Prostate gland (tissue), 2 donors: ENCODE results near the gene COL23A1.
"Not testable (repeated sequence)": the region's sequence is repeated elsewhere in the genome, so short reads cannot be mapped to it uniquely, and the experiment has no call there.

Source experiments
- POLR2A ChIP-seq: fragments of 450-650 bp; IDR thresholded peaks from one replicate; pipeline ENCODE4 v1.6.1; 2016; ENCODE audit warnings: antibody characterized with exemption, mild to moderate bottlenecking
- POLR2AphosphoS5 ChIP-seq: sonication (generic); formaldehyde crosslinking; IDR thresholded peaks from one replicate; pipeline ENCODE4 v1.6.1; 2017; ENCODE audit warnings: antibody characterized with exemption
- TF ChIP-seq, protein P1 (sequence below), 4 experiments: fragments of 200-600 bp in 2 of 4; fragments of 450-650 bp in 2 of 4; sonication (generic) in 2 of 4; IDR thresholded peaks; 1 replicate in 3 of 4; 2 replicates in 1 of 4; pipeline ENCODE4 v1.5.1; 2016 to 2019; ENCODE audit warnings: antibody characterized with exemption in 4 of 4, mild to moderate bottlenecking in 2 of 4, moderate library complexity in 2 of 4

DNA sequence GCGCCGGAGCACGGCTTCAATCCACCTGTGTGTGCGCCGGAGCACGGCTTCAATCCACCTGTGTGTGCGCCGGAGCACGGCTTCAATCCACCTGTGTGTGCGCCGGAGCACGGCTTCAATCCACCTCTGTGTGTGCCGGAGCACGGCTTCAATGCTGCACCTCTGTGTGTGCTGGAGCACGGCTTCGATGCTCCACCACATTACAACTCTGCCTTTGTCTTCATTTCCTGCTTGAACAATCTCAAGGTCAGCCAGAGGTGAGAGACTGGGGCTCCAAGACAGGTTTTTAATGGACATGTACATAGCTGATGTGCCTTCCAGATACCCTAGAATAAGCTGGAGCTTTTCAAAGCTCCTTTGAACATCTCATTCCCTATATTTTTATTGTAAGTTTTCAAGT lies 287.9 kb downstream of the COL23A1 start:
- TF ChIP-seq, protein P1, sequence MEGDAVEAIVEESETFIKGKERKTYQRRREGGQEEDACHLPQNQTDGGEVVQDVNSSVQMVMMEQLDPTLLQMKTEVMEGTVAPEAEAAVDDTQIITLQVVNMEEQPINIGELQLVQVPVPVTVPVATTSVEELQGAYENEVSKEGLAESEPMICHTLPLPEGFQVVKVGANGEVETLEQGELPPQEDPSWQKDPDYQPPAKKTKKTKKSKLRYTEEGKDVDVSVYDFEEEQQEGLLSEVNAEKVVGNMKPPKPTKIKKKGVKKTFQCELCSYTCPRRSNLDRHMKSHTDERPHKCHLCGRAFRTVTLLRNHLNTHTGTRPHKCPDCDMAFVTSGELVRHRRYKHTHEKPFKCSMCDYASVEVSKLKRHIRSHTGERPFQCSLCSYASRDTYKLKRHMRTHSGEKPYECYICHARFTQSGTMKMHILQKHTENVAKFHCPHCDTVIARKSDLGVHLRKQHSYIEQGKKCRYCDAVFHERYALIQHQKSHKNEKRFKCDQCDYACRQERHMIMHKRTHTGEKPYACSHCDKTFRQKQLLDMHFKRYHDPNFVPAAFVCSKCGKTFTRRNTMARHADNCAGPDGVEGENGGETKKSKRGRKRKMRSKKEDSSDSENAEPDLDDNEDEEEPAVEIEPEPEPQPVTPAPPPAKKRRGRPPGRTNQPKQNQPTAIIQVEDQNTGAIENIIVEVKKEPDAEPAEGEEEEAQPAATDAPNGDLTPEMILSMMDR (IDR thresholded peaks at IDR 0.05), result not testable (repeated sequence)
- TF ChIP-seq POLR2AphosphoS5, POLR2A: not testable (repeated sequence)
